Activated naive CD4-positive, alpha-beta T cell treated with anti-CD3 and anti-CD28 coated beads, Interleukin-2, amount 50 U/mL, for 72 hours (primary cell): ENCODE results near the gene SMIM33. TPM values are rescaled to one million over a fixed set of nuclear protein-coding genes. Genes with fewer than 3 reads are reported as not detected.

Experiments
- ATAC-seq, 2 donors: fragments of 150-1000 bp; cut with Tn5 transposase; 2 replicates each; pipeline ENCODE4 v1.10.0; 2021; ENCODE audit warnings: mild to moderate bottlenecking in 2 of 2, moderate library complexity in 2 of 2
- DNase-seq, 2 donors: peaks; one replicate each; pipeline ENCODE4 v3.0.0; 2021 to 2022; ENCODE audit warnings: low spot score in 2 of 2
- H3K27ac Mint-ChIP-seq, 2 donors: one replicate each; pipeline ENCODE4 v1.8.0; 2022; ENCODE audit warnings: mild to moderate bottlenecking in 2 of 2, mixed read lengths in 2 of 2
- H3K36me3 Mint-ChIP-seq, 2 donors: one replicate each; pipeline ENCODE4 v1.8.0; 2022; ENCODE audit warnings: mixed read lengths in 2 of 2
- H3K9me3 Mint-ChIP-seq, 2 donors: one replicate each; pipeline ENCODE4 v1.8.0; 2022; ENCODE audit warnings: mixed read lengths in 2 of 2
- total RNA-seq, 2 donors: library from RNA; stranded (reverse); gene quantifications; one replicate each; pipeline ENCODE4 v1.2.3, GENCODE V29; 2022

SMIM33 gene
- total RNA-seq, 2 donors from 2014 or later, result 0.11 to 0.53 TPM

DNA sequence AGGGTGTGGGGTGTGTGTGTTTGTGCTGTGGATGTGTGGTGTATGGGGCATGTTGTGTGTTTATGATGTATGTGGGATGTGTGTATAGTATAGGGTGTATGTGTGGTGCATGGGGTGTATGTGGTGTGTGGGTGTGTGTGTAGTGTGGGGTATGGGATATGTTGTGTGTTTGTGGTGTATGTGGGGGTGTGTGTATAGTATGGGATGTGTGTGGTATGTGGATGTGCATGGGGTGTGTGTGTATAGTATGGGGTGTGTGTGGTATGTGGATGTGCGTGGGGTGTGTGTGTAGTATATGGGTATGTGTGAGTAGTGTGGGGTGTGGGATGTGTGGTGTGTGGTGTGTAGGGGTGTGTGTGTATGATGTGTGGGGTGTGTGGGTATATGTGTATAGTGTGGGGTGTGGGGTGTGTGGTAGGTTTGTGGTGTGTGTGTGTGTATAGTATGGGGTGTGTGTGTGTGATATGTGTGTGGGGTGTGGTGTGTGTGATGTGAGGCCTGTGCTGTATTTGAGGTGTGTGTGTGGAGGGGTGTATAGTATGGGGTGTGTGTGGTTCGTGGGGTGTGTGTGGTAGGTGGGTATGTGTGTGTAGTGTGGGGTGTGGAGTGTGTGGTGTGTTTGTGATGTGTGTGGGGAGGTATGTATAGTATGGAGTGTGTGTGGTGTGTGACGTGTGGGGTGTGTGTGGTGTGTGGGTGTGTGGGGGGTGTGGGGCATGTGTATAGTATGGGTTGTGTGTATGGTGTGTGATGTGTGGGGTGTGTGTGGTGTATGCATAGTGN lies 18.7 kb upstream of the SMIM33 start:
- DNase-seq (peak in 1 of 2 donors; percentile 35), ATAC-seq (peak in 1 of 2 donors; percentile 9)
- Mint-ChIP-seq H3K27ac (no peak overlapping the region), H3K36me3 (peaks cover 13 to 19% of the 10 kb centered on the region in 2 donors), H3K9me3 (peaks cover 9 to 10% of the 10 kb centered on the region in 2 donors)

DNA sequence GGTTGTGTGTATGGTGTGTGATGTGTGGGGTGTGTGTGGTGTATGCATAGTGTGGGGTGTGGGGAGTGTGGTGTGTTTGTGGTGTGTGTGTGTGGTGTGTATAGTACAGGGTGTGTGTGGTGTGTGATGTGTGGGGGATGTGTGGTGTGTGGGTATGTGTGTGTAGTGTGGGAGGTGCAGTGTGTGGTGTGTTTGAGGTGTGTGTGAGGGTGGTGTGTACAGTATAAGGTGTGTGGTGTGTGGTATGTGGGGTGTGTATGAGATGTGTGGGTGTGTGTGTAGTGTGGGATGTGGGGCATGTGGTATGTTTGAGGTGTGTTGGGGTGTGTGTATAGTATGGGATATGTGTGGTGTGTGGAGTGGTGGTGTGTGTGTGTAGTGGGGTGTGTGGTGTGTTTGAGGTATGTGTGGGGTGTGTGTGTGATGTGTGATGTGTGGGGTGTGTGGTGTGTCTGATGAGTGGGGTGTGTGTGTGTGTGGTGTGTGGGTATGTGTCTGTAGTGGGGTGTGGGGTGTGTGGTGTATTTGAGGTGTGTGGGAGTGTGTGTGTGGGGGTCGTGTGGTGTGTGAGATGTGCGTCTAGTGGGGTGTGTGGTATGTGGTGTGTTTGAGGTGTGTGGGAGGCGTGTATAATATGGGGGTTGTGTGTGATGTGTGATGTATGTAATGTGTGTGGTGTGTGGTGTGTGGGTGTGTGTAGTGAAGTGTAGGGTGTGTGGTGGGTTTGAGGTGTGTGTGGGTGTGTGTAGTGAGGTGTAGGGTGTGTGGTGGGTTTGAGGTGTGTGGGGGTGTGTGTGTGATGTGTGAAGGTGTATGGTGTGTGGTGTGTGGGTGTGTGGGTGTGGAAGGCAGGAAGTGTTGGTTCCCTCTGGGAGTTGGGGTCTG lies 16.9 kb upstream of the SMIM33 start:
- DNase-seq, result peak in 1 of 2 donors; percentile 53
- peak in 1 of 2 donors; percentile 15 for ATAC-seq
- peak overlapping the region in 1 of 2 donors; percentile 60 for H3K27ac Mint-ChIP-seq
- peaks cover 2 to 8% of the 10 kb centered on the region in 2 donors for H3K9me3 Mint-ChIP-seq
- H3K36me3 Mint-ChIP-seq, result peaks cover 2% of the 10 kb centered on the region in 2 donors

DNA sequence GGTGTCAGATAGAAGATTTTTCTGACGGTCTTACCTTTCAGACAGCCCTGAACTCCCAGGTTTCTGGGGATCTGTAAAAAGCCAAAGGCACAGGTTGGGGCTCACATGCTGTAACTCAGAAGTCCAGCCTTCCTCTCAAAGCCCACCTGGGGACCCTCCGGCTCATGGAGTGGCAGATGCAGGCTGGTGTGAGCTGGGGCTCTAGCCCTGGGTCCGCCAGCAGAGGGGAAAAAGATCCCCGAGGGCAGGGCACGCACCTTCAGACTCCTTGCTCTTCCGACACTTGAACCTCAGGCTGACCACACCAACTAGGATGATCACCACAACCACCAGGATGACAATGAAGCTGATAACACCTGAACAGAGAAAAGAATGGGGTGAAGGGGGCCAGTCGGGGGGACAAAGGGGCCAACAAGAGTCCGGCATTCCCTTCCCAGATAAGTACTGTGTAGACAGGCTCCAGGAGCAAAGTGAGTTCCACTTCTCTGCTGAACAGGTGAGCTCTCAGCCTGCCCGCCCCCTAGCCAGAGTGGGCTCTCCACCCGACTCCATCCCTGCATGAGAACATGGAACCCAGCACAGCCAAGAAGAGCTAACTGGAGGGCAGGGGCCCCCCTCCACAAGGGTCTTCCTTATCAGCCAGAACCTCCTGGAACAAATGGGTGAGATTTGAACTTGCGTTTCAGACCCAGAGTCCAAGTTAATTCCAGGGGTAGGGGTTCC lies 16.1 kb upstream of the SMIM33 start:
- no peak for ATAC-seq

DNA sequence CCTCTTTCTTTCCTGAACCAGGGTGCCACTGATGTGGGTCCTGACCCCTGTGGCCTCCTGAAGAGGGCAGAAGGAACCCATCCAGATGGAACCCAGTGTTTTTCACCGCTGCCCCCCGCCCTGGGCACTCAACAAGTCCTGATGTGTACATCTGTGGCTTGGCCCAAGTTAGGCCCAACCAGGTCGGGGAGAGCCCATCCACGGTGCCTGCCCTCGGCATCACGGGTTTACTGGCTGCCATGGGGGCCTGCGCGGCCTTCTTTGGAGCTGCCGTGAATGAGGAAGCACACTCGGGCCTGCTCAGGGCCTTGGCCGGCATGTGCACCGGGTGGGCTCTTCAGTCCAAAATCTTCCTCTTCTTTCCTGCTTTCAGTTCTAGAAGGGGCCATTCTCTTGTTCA lies 14.0 kb upstream of the SMIM33 start:
- ATAC-seq (no peak), DNase-seq (no peak)
- H3K36me3 Mint-ChIP-seq, result no peaks in the 10 kb centered on the region
- peak overlapping the region; percentile 2 to 26 for H3K27ac Mint-ChIP-seq
- peaks cover 0 to 8% of the 10 kb centered on the region in 2 donors for H3K9me3 Mint-ChIP-seq

More for the DNA sequence above, 16.1 kb upstream of the SMIM33 start:
- Mint-ChIP-seq H3K36me3 (no peaks in the 10 kb centered on the region), H3K27ac (peak overlapping the region in 1 of 2 donors; percentile 60), H3K9me3 (peaks cover 0 to 8% of the 10 kb centered on the region in 2 donors)
- DNase-seq, result peak in 1 of 2 donors; percentile 54

DNA sequence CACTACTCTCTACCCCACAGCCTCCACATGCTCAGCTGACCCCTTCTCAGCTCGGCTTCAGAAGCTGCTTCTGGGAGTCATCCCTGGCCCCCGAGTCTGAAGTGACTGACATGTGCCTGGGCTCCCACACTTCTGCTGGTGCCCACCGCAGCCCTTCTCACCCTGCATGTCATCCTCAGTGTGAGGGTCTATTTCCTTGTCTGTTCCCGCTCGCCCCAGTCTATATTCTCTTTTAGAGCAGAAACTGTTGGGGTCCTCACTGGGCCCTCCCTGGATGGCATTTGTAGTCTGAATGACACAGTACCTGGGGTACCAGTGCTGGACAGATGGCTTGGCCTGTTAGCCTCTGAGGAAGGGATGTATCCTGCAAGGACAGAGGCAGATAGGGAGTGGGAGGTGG lies 13.6 kb upstream of the SMIM33 start:
- Mint-ChIP-seq H3K9me3 (peaks cover 0 to 8% of the 10 kb centered on the region in 2 donors), H3K27ac (peak overlapping the region; percentile 3 to 26), H3K36me3 (no peaks in the 10 kb centered on the region)
- DNase-seq, result no peak
- no peak for ATAC-seq

DNA sequence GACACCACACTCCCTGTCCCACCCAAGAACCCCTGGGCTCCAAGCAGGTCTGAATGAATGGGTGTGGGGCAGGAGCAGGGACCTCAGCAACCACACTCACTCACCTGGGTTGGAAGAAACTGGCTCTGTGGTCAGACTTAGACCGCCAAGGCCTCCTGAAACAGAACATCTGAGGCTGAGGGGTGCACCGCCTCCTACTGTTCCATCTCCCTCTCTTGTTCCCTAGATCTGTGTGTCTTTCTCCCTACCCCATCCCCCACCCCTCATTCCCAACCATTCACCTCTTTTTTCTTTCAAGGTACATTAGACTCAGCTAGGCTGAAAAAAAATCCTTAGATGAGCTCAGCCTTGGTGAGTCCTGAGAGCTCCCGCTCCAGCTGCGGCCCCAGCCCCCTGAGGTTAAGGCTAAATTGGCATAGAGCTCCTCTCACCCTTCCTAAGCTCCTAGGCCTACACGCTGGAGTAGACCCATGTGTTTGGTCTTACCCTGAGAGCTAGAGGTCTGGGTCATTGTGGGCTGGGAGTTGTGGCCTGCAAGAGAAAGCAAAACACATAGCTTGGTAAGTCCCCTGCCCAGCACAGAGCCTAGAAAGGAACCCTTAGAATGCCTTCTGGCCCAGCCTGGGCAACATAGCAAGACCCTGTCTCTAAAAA lies 13.0 kb upstream of the SMIM33 start:
- peak overlapping the region in 1 of 2 donors; percentile 26 for H3K27ac Mint-ChIP-seq
- DNase-seq (no peak), ATAC-seq (peak in 1 of 2 donors; percentile 25)
- no peaks in the 10 kb centered on the region for H3K36me3 Mint-ChIP-seq
- peaks cover 0 to 8% of the 10 kb centered on the region in 2 donors for H3K9me3 Mint-ChIP-seq

DNA sequence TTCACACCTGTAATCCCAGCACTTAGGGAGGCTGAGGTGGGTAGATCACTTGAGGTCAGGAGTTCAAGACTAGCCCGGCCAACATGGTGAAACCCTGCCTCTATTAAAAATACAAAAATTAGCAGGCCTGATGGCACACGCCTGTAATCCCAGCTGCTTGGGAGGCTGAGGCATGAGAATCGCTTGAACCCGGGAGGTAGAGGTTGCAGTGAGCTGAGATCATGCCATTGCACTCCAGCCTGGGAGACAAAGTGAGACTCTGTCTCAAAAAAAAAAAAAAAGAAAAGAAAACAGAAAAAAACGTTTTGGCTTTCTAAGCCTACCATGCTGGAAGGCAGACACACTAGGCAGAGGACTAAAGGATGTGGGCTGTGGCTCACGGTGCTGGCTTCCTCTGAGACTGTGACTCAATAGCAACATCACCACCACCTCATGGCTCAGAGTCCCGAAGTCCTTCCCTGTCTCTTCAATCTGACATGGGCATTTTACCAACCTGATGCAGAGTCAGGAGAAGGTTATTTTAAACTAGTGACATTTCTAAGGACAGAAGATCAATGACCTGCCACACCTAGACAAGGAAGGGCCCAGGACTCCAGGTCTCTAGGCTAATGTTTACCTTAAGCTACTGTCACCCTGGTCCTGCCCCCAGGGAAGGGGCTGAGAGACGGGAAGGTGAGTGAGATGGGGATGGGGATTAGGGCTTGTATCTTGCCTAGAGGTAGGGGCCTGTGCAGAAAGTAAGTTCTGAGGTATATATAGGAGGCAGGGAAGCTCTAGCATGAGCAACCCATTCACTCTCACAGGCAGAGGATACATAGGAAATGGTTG lies 12.0 kb upstream of the SMIM33 start:
- peak overlapping the region; percentile 97 to 98 for H3K27ac Mint-ChIP-seq
- ATAC-seq (peak; percentile 91 to 92), DNase-seq (peak; percentile 66 to 83)
- H3K9me3 Mint-ChIP-seq, result peaks cover 0 to 5% of the 10 kb centered on the region in 2 donors
- no peaks in the 10 kb centered on the region for H3K36me3 Mint-ChIP-seq

DNA sequence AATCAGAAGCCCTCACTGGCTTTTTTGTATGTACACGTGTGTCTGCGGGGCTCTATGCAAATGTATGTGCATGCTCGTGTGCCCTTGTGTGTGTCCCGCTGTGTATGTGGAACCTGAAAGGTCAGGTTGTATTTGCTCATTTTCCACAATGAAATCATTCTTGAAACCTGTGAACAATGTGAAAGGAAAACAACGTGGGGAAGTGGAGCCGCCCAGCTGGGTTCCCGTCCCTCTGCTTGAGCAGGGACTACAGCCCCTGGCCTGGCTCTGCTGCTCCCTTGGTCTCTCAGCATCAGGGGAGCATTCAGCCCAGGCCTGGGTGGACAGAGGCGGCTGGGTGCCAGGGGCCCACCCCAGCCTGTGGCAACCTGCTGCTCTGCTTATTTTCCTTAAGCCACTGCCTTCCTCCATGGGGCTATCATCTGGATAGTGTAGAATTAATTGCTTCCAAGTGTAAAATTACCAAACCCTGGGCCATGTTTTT lies 11.3 kb upstream of the SMIM33 start:
- DNase-seq, result no peak
- Mint-ChIP-seq H3K27ac (peak overlapping the region; percentile 97 to 98), H3K9me3 (no peaks in the 10 kb centered on the region), H3K36me3 (no peaks in the 10 kb centered on the region)
- ATAC-seq, result peak; percentile 61 to 63

DNA sequence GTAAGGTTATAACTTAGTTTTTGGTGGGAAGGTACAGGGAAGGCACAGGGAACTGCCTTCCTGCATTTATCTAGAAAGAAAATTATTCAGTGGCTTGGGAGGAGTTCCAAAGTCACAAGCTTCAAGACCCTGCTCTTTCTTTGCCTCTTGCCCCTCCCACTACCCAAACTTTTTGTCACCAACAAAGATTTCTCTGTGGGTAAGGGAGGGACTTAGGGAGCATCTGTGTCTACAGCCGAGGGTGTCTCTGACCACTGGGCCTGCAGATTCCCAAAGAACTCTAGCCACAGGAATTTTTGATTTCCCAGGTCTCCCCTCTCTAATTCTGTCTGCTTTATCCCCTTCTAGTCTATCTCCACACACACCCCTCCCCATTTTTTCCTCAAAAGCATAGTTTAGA lies 10.3 kb upstream of the SMIM33 start:
- no peak for ATAC-seq
- peak overlapping the region; percentile 97 to 98 for H3K27ac Mint-ChIP-seq

DNA sequence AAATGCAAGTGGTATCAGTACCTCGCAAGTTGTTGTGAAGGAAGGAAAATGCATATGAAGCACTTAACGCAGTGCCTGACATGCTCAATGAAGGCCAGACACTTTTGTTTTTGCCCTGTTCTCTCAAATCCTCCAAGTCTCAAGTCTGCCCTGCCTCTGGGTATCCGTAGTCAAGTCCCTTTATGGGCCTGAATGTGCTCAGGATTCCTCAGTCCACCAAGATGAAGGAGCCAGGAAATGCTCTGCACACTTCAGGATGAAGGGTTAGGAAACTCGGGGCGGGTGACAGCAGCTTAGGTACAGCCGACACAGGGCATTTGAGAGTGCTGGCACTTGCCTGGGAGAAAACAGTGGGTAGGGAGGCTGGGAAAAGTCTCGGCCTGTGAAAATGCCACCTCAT lies 9.6 kb upstream of the SMIM33 start:
- Mint-ChIP-seq H3K9me3 (no peaks in the 10 kb centered on the region), H3K36me3 (no peaks in the 10 kb centered on the region), H3K27ac (peak overlapping the region in 1 of 2 donors; percentile 97)
- ATAC-seq (no peak), DNase-seq (no peak)

More for the DNA sequence above, 10.3 kb upstream of the SMIM33 start:
- Mint-ChIP-seq H3K36me3 (no peaks in the 10 kb centered on the region), H3K9me3 (no peaks in the 10 kb centered on the region)
- DNase-seq, result no peak

DNA sequence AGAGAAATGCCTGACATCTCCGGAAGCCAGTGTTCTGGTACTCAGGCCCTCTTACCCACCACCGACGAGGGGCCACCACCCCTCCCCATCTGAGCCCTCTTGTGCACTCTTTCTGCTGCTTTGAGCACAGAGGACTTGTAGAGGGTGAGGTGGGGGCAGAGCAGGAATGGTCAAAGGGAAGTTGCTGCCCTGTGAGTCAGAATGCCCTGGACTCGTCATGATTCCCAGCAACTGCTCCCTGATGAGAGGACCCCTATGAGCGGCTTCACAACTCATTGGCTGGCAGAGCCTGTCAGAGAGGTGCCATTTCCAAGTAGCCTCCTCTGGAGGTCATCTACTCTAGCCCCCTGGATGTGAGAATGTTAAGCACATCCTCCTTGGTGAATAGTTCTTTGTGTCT lies 9.1 kb upstream of the SMIM33 start:
- DNase-seq (no peak), ATAC-seq (no peak)
- H3K9me3 Mint-ChIP-seq, result no peaks in the 10 kb centered on the region
- H3K36me3 Mint-ChIP-seq, result no peaks in the 10 kb centered on the region
- H3K27ac Mint-ChIP-seq, result peak overlapping the region in 1 of 2 donors; percentile 60

DNA sequence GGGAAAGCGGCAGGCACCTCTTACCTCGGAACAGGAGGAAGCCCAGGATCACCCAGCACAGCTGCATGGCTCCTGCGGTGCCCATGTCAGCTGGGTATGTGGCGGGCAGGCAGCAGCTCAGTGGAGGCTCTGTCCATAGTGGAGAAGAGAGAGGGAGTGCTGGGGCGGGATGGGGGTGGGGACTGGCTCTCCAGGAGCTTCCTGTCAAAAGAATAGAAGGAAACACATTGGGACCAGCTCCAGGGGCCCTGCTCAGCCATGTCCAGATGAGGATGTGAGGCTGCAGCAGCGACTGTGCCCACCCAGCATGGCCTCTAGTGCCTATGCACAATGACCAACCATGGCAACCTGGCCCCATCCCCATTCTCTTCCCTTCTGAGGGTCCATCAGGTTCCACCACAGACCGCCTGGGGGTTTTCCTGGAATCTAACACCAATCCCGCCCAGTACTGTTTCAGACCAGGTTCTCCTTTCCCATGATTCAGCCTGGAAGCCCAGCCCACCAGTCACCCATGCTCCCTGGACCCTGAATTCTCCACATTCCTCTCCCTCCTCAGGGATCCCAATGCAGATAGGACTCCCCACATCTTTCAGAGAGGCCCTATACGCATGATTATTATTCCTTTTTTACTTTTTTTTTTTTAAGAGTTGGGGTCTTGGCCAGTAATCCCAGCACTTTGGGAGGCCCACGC lies 8.1 kb upstream of the SMIM33 start, which contains the start of gene ECSCR:
TSS of gene ECSCR (minus strand) at position 158 of the 691 bp plus-strand sequence. CDS start at position 85, 73 bp downstream.
- no peak for DNase-seq
- H3K36me3 Mint-ChIP-seq, result no peaks in the 10 kb centered on the region
- no peaks in the 10 kb centered on the region for H3K9me3 Mint-ChIP-seq
- peak within 1 kb of the TSS; percentile 44 to 60 for H3K27ac Mint-ChIP-seq
- no peak for ATAC-seq

DNA sequence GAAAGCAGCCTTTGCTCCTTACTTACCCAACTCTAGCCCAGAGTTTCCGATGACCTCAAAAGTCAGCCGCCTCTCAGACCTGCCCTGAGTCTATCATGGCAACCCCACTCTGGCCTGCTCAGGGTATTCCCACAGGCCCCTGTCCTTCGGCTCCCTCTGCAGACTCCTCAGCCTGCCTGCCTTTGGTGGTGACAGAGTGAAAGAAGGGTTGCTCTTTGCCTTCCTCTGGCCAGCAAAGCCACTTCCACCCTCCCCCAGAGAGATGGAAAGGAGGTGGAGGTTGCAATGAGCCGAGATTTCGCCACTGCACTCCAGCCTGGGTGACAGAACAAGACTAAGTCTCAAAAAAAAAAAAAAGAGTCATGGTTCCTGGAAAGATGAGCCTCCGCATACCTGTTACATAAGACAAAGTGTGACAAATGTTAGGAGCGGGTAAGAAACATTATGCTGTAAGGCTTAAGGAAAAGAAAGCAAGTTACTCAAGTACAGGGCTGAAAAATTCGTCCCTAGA lies 2.3 kb upstream of the SMIM33 start:
- Mint-ChIP-seq H3K36me3 (no peaks in the 10 kb centered on the region), H3K27ac (peak overlapping the region; percentile 6 to 65), H3K9me3 (no peaks in the 10 kb centered on the region)
- ATAC-seq (peak; percentile 42 to 68), DNase-seq (no peak)

DNA sequence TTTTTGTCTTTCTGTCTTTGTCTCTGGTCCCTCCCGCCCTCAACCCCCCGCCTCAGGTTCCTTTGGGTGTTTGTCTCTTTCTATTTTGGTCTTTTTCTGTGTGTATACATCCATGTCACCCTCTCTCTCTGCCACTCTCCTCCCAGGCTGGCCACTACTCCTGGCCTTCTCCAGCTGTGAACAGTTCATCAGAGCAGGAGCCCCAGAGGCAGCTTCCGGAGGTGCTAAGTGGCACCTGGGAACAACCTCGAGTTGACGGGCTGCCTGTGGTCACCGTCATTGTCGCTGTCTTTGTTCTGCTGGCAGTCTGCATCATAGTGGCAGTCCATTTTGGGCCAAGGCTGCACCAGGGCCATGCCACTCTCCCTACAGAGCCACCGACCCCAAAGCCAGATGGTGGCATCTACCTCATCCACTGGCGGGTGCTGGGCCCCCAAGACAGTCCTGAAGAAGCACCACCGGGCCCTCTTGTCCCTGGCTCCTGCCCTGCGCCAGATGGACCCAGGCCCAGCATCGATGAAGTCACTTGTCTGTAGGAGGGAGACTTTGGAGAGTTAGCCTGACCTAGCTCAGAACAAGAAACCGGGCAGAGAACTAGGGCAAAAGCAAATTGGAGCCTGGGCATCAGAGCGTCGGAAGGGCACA lies 1.7 kb downstream of the SMIM33 start:
- peak overlapping the region; percentile 77 to 78 for H3K27ac Mint-ChIP-seq

More for the DNA sequence above, 1.7 kb downstream of the SMIM33 start:
- ATAC-seq (peak in 1 of 2 donors; percentile 13), DNase-seq (no peak)
- H3K36me3 Mint-ChIP-seq, result peaks cover 11 to 20% of the 10 kb centered on the region in 2 donors
- H3K9me3 Mint-ChIP-seq, result no peaks in the 10 kb centered on the region
